HepG2 (cell line): ENCODE measurements around the gene SATB2. TPM values are rescaled to one million over a fixed set of nuclear protein-coding genes. Genes with fewer than 3 reads are reported as not detected.

Experiments
- ATAC-seq: fragments of 200-7000 bp; cut with Tn5 transposase; 3 replicates; pipeline ENCODE4 v1.9.1; 2020; ENCODE audit warnings: mild to moderate bottlenecking, moderate library complexity
- BruUV-seq: library from RNA; stranded (reverse); fragments of 400-500 nt; replicated peaks from 2 replicates; lab custom pipeline; 2021; lab: Mats Ljungman, UMichigan
- CTCF ChIA-PET: fragments of 300-600 bp; formaldehyde crosslinking; extraction: SDS; loops from one replicate; lab custom pipeline; 2021; ENCODE audit warnings: low total read pairs, inconsistent platforms, low intra/inter-chr PET ratio; lab: Yijun Ruan, JAX
- POLR2A ChIA-PET: fragments of 350-600 bp; sonication (Branson Sonifier 250); formaldehyde crosslinking; loops from one replicate; lab custom pipeline; 2020; ENCODE audit warnings: antibody characterized with exemption, inconsistent platforms; lab: Yijun Ruan, JAX
- DNase-seq: peaks from one replicate; pipeline ENCODE4 v3.0.0-alpha.2; 2015; ENCODE audit warnings: low spot score
- FAIRE-seq: peaks from 3 replicates; lab custom pipeline; 2011; peaks lifted over from hg19 to GRCh38; lab: Jason Lieb, UNC
- H2AFZ ChIP-seq: one replicate; pipeline ENCODE4 v1.6.1; 2011; ENCODE audit warnings: low read length, inconsistent platforms
- H3K27ac ChIP-seq: fragments of 300-600 bp; 3 replicates; pipeline ENCODE4 v1.8.0; 2011; ENCODE audit warnings: mixed run types, mild to moderate bottlenecking, mixed read lengths, low read length, inconsistent platforms; ENCODE audit not compliant: insufficient read depth; ENCODE audit errors: extremely low read length
- H3K27me3 ChIP-seq, 2 experiments: fragments of 200-600 bp in 1 of 2; 2 replicates in 1 of 2; 3 replicates in 1 of 2; pipeline versions ENCODE4 v1.6.0 to v1.8.0; 2011; ENCODE audit warnings: low read length in 2 of 2, mild to moderate bottlenecking in 2 of 2, moderate library complexity in 2 of 2, inconsistent platforms in 1 of 2; ENCODE audit not compliant: insufficient read depth in 2 of 2, control insufficient read depth in 1 of 2
- H3K36me3 ChIP-seq, 2 experiments: fragments of 200-600 bp in 1 of 2; replicated peaks in 1 of 2; 2 replicates in 1 of 2; 3 replicates in 1 of 2; pipeline versions ENCODE4 v1.5.1 to v1.8.0; 2011; ENCODE audit warnings: low read length in 2 of 2, inconsistent platforms in 1 of 2; ENCODE audit not compliant: insufficient read depth in 2 of 2, control insufficient read depth in 1 of 2
- H3K4me1 ChIP-seq: 2 replicates; pipeline ENCODE4 v1.5.1; 2012; ENCODE audit warnings: low read length, inconsistent platforms; ENCODE audit not compliant: insufficient read depth
- H3K4me2 ChIP-seq: 2 replicates; pipeline ENCODE4 v1.6.0; 2011; ENCODE audit warnings: low read depth, low read length, inconsistent platforms
- H3K4me3 ChIP-seq, 3 experiments: fragments of 200-600 bp in 1 of 3; sonication (generic), shearing (Covaris generic) in 1 of 3; replicated peaks in 1 of 3; 2 replicates each; pipeline ENCODE4 v1.5.1; 2011 to 2016; ENCODE audit warnings: low read length in 3 of 3, inconsistent platforms in 2 of 3, low read depth in 2 of 3, mild to moderate bottlenecking in 2 of 3, control low read depth in 1 of 3, mixed read lengths in 1 of 3; ENCODE audit not compliant: insufficient read depth in 1 of 3
- H3K79me2 ChIP-seq: one replicate; pipeline ENCODE4 v1.6.1; 2011; ENCODE audit warnings: low read length, inconsistent platforms; ENCODE audit not compliant: insufficient read depth
- H3K9ac ChIP-seq: 2 replicates; pipeline ENCODE4 v1.6.0; 2011; ENCODE audit warnings: mild to moderate bottlenecking, low read depth, low read length, inconsistent platforms; ENCODE audit not compliant: insufficient read depth
- H3K9me3 ChIP-seq: 2 replicates; pipeline ENCODE4 v1.5.1; 2012; ENCODE audit warnings: mild to moderate bottlenecking, low read length
- H4K20me1 ChIP-seq: 2 replicates; pipeline ENCODE4 v1.6.0; 2011; ENCODE audit warnings: inconsistent platforms, mild to moderate bottlenecking, low read length, moderate library complexity; ENCODE audit not compliant: insufficient read depth
- ATF4 ChIP-seq, 2 experiments: fragments of 450-650 bp in 1 of 2; sonication (generic) in 1 of 2; formaldehyde crosslinking; IDR thresholded peaks; 2 replicates each; pipeline versions ENCODE4 v1.5.0 to v1.8.0; 2020 to 2022; ENCODE audit warnings: mild to moderate bottlenecking in 1 of 2, missing genetic modification reagents in 1 of 2
- HMG20B ChIP-seq: conservative IDR thresholded peaks from 2 replicates; pipeline ENCODE4 v1.6.1; 2016; ENCODE audit warnings: missing genetic modification reagents, missing compliant biosample characterization
- HOXD1 ChIP-seq: sonication (generic); formaldehyde crosslinking; IDR thresholded peaks from 2 replicates; pipeline ENCODE4 v1.5.0; 2020; ENCODE audit warnings: missing genetic modification reagents
- JUND ChIP-seq: sonication (generic); formaldehyde crosslinking; IDR thresholded peaks from 2 replicates; pipeline ENCODE4 v1.8.0; 2022; ENCODE audit warnings: mild to moderate bottlenecking, missing genetic modification reagents
- MIER2 ChIP-seq: IDR thresholded peaks from 2 replicates; pipeline ENCODE4 v1.6.1; 2016; ENCODE audit warnings: missing biosample characterization, missing genetic modification reagents
- NFYB ChIP-seq: sonication (generic); formaldehyde crosslinking; IDR thresholded peaks from 2 replicates; pipeline ENCODE4 v1.4.0; 2020; ENCODE audit warnings: missing genetic modification reagents
- REST ChIP-seq, 2 experiments: IDR thresholded peaks; 2 replicates each; pipeline ENCODE4 v1.6.1; 2011 to 2012; ENCODE audit warnings: low read length in 2 of 2, borderline replicate concordance in 1 of 2, low read depth in 1 of 2, mild to moderate bottlenecking in 1 of 2, moderate library complexity in 1 of 2
- SALL2 ChIP-seq: sonication (generic); formaldehyde crosslinking; IDR thresholded peaks from 2 replicates; pipeline ENCODE4 v1.8.1; 2023; ENCODE audit warnings: mild to moderate bottlenecking, missing genetic modification reagents, inconsistent platforms
- SMAD3 ChIP-seq: sonication (generic); formaldehyde crosslinking; IDR thresholded peaks from 2 replicates; pipeline ENCODE4 v1.4.0; 2020; ENCODE audit warnings: missing genetic modification reagents
- SRSF9 ChIP-seq: fragments of 200-400 bp; formaldehyde crosslinking; IDR thresholded peaks from 2 replicates; pipeline ENCODE4 v1.6.1; 2018; ENCODE audit warnings: borderline replicate concordance, mild to moderate bottlenecking, low read depth, low read length; ENCODE audit not compliant: insufficient read depth, poor library complexity, severe bottlenecking
- TEAD3 ChIP-seq: optimal IDR thresholded peaks from 2 replicates; pipeline ENCODE3; 2016; ENCODE audit warnings: borderline replicate concordance
- ZBTB7B ChIP-seq: sonication (generic); formaldehyde crosslinking; IDR thresholded peaks from 2 replicates; pipeline ENCODE4 v1.4.0; 2020; ENCODE audit warnings: missing genetic modification reagents
- ZFP90 ChIP-seq: sonication (generic); formaldehyde crosslinking; IDR thresholded peaks from 2 replicates; pipeline ENCODE4 v1.8.0; 2022; ENCODE audit warnings: missing genetic modification reagents, mild to moderate bottlenecking, inconsistent platforms, borderline replicate concordance
- ZNF326 ChIP-seq: sonication (generic); formaldehyde crosslinking; IDR thresholded peaks from 2 replicates; pipeline ENCODE4 v1.4.0; 2020; ENCODE audit warnings: missing genetic modification reagents, borderline replicate concordance
- WGBS: methylation state at CpG from one replicate; pipeline ENCODE4 v1.1.6; 2017; ENCODE audit warnings: low lambda C conversion rate; 5-methylcytosine and 5-hydroxymethylcytosine counted together
- in situ Hi-C: cut with HindIII; loops from 2 replicates; pipeline ENCODE4 v1.10.0; 2017; ENCODE audit warnings: low pct_unique_long_range_greater_than_20kb; ENCODE audit not compliant: extremely low pct_ligation_motif_present
- intact Hi-C: fragments of 100-400 bp; cut with micrococcal nuclease; formaldehyde crosslinking; loops from one replicate; pipeline ENCODE4 v1.10.0; 2022; ENCODE audit not compliant: unreplicated experiment
- polyA plus RNA-seq, 8 experiments: library from polyadenylated mRNA; depleted of rRNA in 3 of 8; stranded (reverse) in 7 of 8; unstranded in 1 of 8; fragments of >200 nt; fragmentation: Illumina TruSeq in 4 of 8; extraction: Trizol in 4 of 8; gene quantifications; 2 replicates each; pipeline versions ENCODE4 v1.2.1 to v1.2.3, GENCODE V29; 2011 to 2016; ENCODE audit warnings: low read depth in 4 of 8, missing spikeins in 1 of 8, mixed read lengths in 1 of 8; ENCODE audit not compliant: insufficient read depth in 1 of 8
- total RNA-seq, 5 experiments: library from RNA; depleted of rRNA; stranded (reverse); fragments of >200 nt; fragmentation: Illumina TruSeq; extraction: Trizol; gene quantifications; 2 replicates each; pipeline ENCODE4 v1.2.3, GENCODE V29; 2016; ENCODE audit warnings: low read depth in 1 of 5

The SATB2 gene
- total and polyA plus RNA-seq, 2 of the 13 experiments (the other 11 are each of a cell fraction or from before 2014, with no cell fraction given) = 2.5 to 5.5 TPM

GRCh38 chr2:199488772-199489400 lies 31.1 kb upstream of the SATB2 start (continued):
- no peak for TF ChIP-seq ZNF326 (CRISPR knock-in tag)
- no peak for TF ChIP-seq NFYB (CRISPR knock-in tag)
- TF ChIP-seq, all 625 proteins: peak for 5

DNA sequence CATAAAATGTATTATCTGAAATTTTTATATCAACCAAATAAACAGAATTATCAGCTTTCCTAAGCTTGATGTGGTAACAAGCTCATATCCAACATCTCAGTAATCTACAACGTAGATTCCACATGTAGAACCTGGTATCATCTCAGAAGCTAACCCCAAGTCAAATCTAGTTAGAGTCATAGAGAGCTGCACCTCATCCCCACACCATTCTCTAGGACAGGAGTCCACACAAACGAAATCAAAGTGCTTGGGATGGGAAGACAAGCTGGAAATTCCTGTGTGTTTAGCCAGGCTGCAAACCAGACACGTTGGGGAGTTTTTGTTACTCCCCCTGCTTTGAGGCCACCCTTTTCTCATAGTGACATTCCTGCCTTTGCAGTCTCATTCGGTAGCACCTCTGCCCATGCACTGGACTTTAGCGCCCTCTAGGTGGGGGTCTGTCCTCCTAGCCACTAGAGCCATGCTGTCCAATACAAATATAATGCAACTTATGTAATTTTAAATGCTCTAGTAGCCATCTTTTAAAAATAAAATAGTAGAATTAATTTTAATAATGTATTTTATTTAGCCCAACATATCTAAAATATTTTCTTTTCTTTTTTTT lies 28.1 kb upstream of the SATB2 start:
- Histone ChIP-seq H3K9ac (no peak overlapping the region), H3K4me3 (no peak overlapping the region), H2AFZ (no peak overlapping the region), H3K36me3 (no peaks in the 10 kb centered on the region), H3K79me2 (no peaks in the 10 kb centered on the region), H3K27me3 (no peaks in the 10 kb centered on the region), H4K20me1 (no peaks in the 10 kb centered on the region), H3K4me2 (no peak overlapping the region), H3K27ac (no peak overlapping the region), H3K4me1 (no peaks in the 10 kb centered on the region), H3K9me3 (no peaks in the 10 kb centered on the region)
- intact Hi-C loops (loop anchor here (1.0 to 5.0 kb wide), 6 partner anchors 81 to 1172 kb away; no protein-coding TSS in a partner anchor), in situ Hi-C loops (loop anchor here (10.0 to 25.0 kb wide), 2 partner anchors 449 to 831 kb away; no protein-coding TSS in a partner anchor)
- ChIA-PET POLR2A (no interaction called here), CTCF (interaction anchor here (0.6 to 1.6 kb wide), 4 partner anchors 15 to 1171 kb away, joined by 3 to 10 read pairs (median 4); no protein-coding TSS in a partner anchor)
- peak; percentile 44 for FAIRE-seq
- peak; percentile 64 for DNase-seq
- ATAC-seq = peak; percentile 97
- 0% methylated on average over 5 of the region's 5 CpGs for WGBS
- no TSS peak for BruUV-seq
- TF ChIP-seq ZFP90 (no peak), HOXD1 (CRISPR knock-in tag) (no peak), SALL2 (no peak), ATF4 (CRISPR knock-in tag; IDR thresholded peaks at IDR 0.05) (no peak), SMAD3 (0 out of 2 replicates have a peak, but pooled peaks have one; percentile 31), REST (IDR thresholded peaks at IDR 0.05; ENCODE audit: borderline replicate concordance in 1 of 2, low read depth in 1 of 2, low read length in 2 of 2) (peak in 1 of 2 experiments; percentile 72; a peak in 2 of 4 replicates), SRSF9 (no peak), ZBTB7B (CRISPR knock-in tag) (peak; percentile 59; the same call in 1 of the 2 replicates), TEAD3 (CRISPR knock-in tag) (peak; percentile 50), HMG20B (CRISPR knock-in tag) (0 out of 2 replicates have a peak, but pooled peaks have one; percentile 40), JUND (no peak), MIER2 (CRISPR knock-in tag) (0 out of 2 replicates have a peak, but pooled peaks have one; percentile 33)
